ENCODE data around the gene AKR1E2. TPM values are rescaled to one million over a fixed set of nuclear protein-coding genes. Genes with fewer than 3 reads are reported as not detected.
A peak's percentile ranks its signal among the peaks of the same experiment; 100 is the strongest.

The AKR1E2 gene
- 3.5 TPM in 2 replicates for total RNA-seq (2021; fragmentation: NEBNext Ultra II Directional; extraction: Animal tissue kit (Norgen Biotek cat#: 25700))
- polyA plus RNA-seq (2011; rRNA removed): 2.1 and 2.6 TPM in 2 replicates
- polyA plus RNA-seq (2011; cell fraction: cytosol; rRNA removed): 4.8 TPM
- 6.2 TPM for polyA plus RNA-seq (2011; cell fraction: nucleus; rRNA removed)
- 0.99 to 3.1 TPM (median 2.2 TPM) in 4 replicates for polyA plus RNA-seq (2012, experiment 1 of 2)
- polyA plus RNA-seq (2012, experiment 2 of 2): 1.6 TPM
- polyA plus RNA-seq (2013, experiment 1 of 2): 1.4 TPM
- 1.2 TPM for polyA plus RNA-seq (2013, experiment 2 of 2)
- polyA minus RNA-seq (2011; rRNA and poly(A)+ RNA removed): 11.6 and 14.8 TPM in 2 replicates
- polyA minus RNA-seq (2011; cell fraction: cytosol; rRNA and poly(A)+ RNA removed): 4.0 TPM
- 13.4 TPM for polyA minus RNA-seq (2011; cell fraction: nucleus; rRNA and poly(A)+ RNA removed)
- long read RNA-seq, experiment 1: 0 reads
- long read RNA-seq, experiment 2, partial matches to known transcripts: 0 of 1 reads
- long read RNA-seq, experiment 2, other reads (novel, unspliced or antisense): 1 of 1 reads

DNA sequence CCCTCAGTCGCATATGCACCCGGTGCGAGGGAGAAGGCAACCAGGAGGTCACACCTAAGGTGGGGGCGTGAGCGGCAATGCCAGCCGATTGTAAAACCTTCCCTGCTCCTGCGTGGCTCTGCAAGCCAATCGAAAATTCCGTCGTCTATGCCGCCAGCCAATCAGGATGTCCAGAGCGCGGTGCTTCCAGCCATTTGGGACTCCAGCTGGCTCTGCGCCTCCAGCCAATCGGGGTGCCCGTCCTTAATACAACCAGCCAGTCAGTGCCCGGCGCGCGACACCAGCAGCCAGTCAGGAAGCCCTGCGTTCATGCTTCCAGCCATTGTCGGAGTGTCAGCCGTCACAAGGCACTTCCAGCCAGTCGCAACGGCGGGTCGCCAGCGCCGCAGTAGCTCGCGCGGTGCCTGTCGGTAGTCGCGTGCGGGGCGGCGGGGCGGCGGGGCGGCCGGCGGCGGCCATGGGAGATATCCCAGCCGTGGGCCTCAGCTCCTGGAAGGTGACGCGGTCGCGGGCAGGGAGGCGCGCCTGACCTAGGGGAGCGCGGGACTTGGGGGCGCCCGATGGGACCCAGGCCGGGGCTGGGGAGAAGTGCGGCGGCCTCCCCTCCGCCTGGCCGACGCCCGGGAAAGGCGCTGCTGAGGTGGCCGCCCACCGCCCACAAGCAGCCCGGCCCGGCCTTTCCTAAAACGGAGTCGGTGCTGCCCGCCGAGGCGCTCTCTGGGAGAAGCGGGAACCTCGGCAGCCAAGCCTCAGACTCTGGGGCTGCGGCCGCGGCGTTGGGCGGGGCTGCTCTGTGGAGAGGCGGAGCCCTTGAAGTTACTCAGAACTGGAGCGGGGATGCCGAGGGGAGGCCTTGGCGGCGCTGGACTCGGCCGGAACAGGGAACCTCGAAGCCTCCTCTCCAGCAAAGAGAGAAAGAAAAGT is at the start of gene AKR1E2:
AKR1E2 (plus strand) TSS at position 340 of the 924 bp plus-strand sequence; CDS start at position 458, 118 bp downstream.
- Histone ChIP-seq H4K20me1 (replicated peaks in 1 of 2; ENCODE audit: control insufficient read depth in 1 of 2, insufficient read depth in 2 of 2, low read length in 2 of 2) (no peaks in the 10 kb centered on the region), H3K79me2 (ENCODE audit: control insufficient read depth in 1 of 2, insufficient read depth in 2 of 2, low read length in 2 of 2) (no peaks in the 10 kb centered on the region), H3K9ac (replicated peaks in 1 of 4; ENCODE audit: extremely low read depth in 1 of 4, low read depth in 3 of 4, low read length in 3 of 4) (0 out of 7 replicates have a peak within 1 kb of the TSS, but pooled peaks of 1 of the 4 experiments have one; percentile 14), H4K5ac (ENCODE audit: insufficient read length, low read depth, low read length) (no peak within 1 kb of the TSS), H3K4me2 (ENCODE audit: insufficient read depth in 1 of 2, low read depth in 2 of 2, low read length in 2 of 2) (peak within 1 kb of the TSS; percentile 64 to 75), H4K91ac (replicated peaks; ENCODE audit: insufficient read length, low read length) (no peak within 1 kb of the TSS), H2BK15ac (ENCODE audit: low read length) (no peak within 1 kb of the TSS), H3K36me3 (ENCODE audit: control insufficient read depth in 2 of 4, insufficient read depth in 4 of 4, low read length in 3 of 4) (no peaks in the 10 kb centered on the region; a peak in 1 of 8 replicates), H2BK5ac (ENCODE audit: low read depth, low read length) (no peak within 1 kb of the TSS), H2BK12ac (ENCODE audit: low read depth, low read length) (no peak within 1 kb of the TSS), H3K18ac (ENCODE audit: extremely low read depth, low read length) (no peak within 1 kb of the TSS; the same call in none of the 2 replicates), H3K27ac (ENCODE audit: low read depth, low read length) (no peak within 1 kb of the TSS), H3K23ac (ENCODE audit: insufficient read length) (no peak within 1 kb of the TSS), H3K4ac (replicated peaks; ENCODE audit: insufficient read length, low read depth, low read length) (no peak within 1 kb of the TSS), H3K14ac (ENCODE audit: insufficient read length) (no peak within 1 kb of the TSS), H3K9me3 (ENCODE audit: insufficient read depth in 2 of 2, low read depth in 1 of 2, low read length in 1 of 2) (peaks cover 0 to 7% of the 10 kb centered on the region in 2 experiments; a peak in 2 of 4 replicates), H2BK120ac (replicated peaks; ENCODE audit: low read depth, low read length) (no peak within 1 kb of the TSS), H3K4me1 (replicated peaks in 1 of 4; ENCODE audit: control insufficient read depth in 3 of 4, insufficient read depth in 4 of 4, low read length in 3 of 4) (no peaks in the 10 kb centered on the region; a peak in 2 of 7 replicates), H3K4me3 (ENCODE audit: extremely low read depth in 1 of 4, insufficient read depth in 2 of 4, low read depth in 3 of 4, low read length in 4 of 4) (peak within 1 kb of the TSS; percentile 24 to 56 (median 40); a peak in 7 of 8 replicates), H3K56ac (replicated peaks; ENCODE audit: insufficient read length, low read depth, low read length) (no peak within 1 kb of the TSS), H3K79me1 (ENCODE audit: low read depth, low read length) (no peaks in the 10 kb centered on the region), H3K23me2 (ENCODE audit: low read depth, low read length) (peaks cover 4% of the 10 kb centered on the region; the same call in 1 of the 2 replicates), H2AK5ac (ENCODE audit: low read depth, low read length) (no peak within 1 kb of the TSS), H2AFZ (ENCODE audit: low read length) (peak within 1 kb of the TSS; percentile 68; the same call in 1 of the 2 replicates), H4K8ac (ENCODE audit: extremely low read depth, insufficient read depth, low read length) (peak within 1 kb of the TSS; percentile 73), H2BK20ac (ENCODE audit: low read length) (no peak within 1 kb of the TSS), H3K27me3 (replicated peaks in 1 of 4; ENCODE audit: control insufficient read depth in 3 of 4, extremely low read depth in 1 of 4, insufficient read depth in 3 of 4, low read length in 3 of 4) (peaks cover 4 to 19% (median 8%) of the 10 kb centered on the region in 4 experiments)
- no peak for FAIRE-seq
- DNase-seq (ENCODE audit: low read depth in 1 of 2, low spot score in 2 of 2): peak; percentile 46 to 81
- POLR2A ChIA-PET (ENCODE audit: partially characterized antibody): no interaction called here
- WGBS, 2 experiments (ENCODE audit: extremely low coverage in 1 of 2, insufficient coverage in 1 of 2, insufficient read length in 1 of 2, insufficient replicate concordance in 2 of 2, low coverage in 1 of 2, low lambda C conversion rate in 2 of 2, missing lambda C conversion rate in 1 of 2): 25% methylated on average over 58 of the region's 87 CpGs; no CpG with 5 or more reads in 1 of the 2 experiments
- CTCF ChIA-PET (ENCODE audit: partially characterized antibody): interaction anchor here (0.6 to 2.8 kb wide), 4 partner anchors 11 to 803 kb away, joined by 3 to 12 read pairs (median 6); no protein-coding TSS in a partner anchor
- TF ChIP-seq TEAD4 (IDR thresholded peaks at IDR 0.05; ENCODE audit: low read depth, low read length) (peak; percentile 5; the same call in 1 of the 2 replicates), RFX5 (IDR thresholded peaks at IDR 0.05; ENCODE audit: borderline replicate concordance, low read depth, low read length) (no peak), RAD21 (IDR thresholded peaks at IDR 0.05 in 1 of 2, conservative IDR thresholded peaks at IDR 0.05 in 1 of 2; ENCODE audit: low read depth in 2 of 2, low read length in 2 of 2) (no peak), CEBPB (IDR thresholded peaks at IDR 0.05; ENCODE audit: low read depth, low read length) (no peak), GTF2F1 (IDR thresholded peaks at IDR 0.05; ENCODE audit: borderline replicate concordance, low read depth, low read length) (no peak), TAF1 (IDR thresholded peaks at IDR 0.05; ENCODE audit: low read depth, low read length) (no peak; the same call in none of the 2 replicates)
